Measurements from ENCODE around the gene NPAS1. TPM values are rescaled to one million over a fixed set of nuclear protein-coding genes. Genes with fewer than 3 reads are reported as not detected.

Gene NPAS1
- total RNA-seq (2022) (1.8 and 2.8 TPM in 2 replicates), Bru-seq, nascent RNA (percentile 28 among the genes with signal in this experiment), BruChase-seq, experiment 1, labeled RNA remaining after a 2-hour chase (percentile 25 among the genes with signal in this experiment), BruChase-seq, experiment 2, labeled RNA remaining after a 6-hour chase (percentile 30 among the genes with signal in this experiment)
- long read RNA-seq, partial matches to known transcripts: 0 of 71 reads
- long read RNA-seq, other reads (novel, unspliced or antisense): 70 of 71 reads

- Mint-ChIP-seq H3K36me3 (ENCODE audit: insufficient read depth, unreplicated experiment) (peaks cover 4% of the 10 kb centered on the region), H3K4me3 (ENCODE audit: unreplicated experiment) (peak within 1 kb of the TSS; percentile 70), H3K9me3 (ENCODE audit: unreplicated experiment) (no peaks in the 10 kb centered on the region), H3K4me1 (ENCODE audit: low read depth, unreplicated experiment) (no peaks in the 10 kb centered on the region), H3K27me3 (ENCODE audit: insufficient read depth, unreplicated experiment) (peaks cover 7% of the 10 kb centered on the region), H3K27ac (ENCODE audit: unreplicated experiment) (no peak within 1 kb of the TSS)
- ChIA-PET POLR2A (interaction anchor here (0.6 kb wide), 1 partner anchor 39 kb away, joined by 4 read pairs; no protein-coding TSS in a partner anchor), CTCF (interaction anchor here (0.6 kb wide), 1 partner anchor 194 kb away, joined by 3 read pairs; no protein-coding TSS in a partner anchor)
- BruUV-seq (replicated peaks): no TSS peak
- Histone ChIP-seq H3K36me3 (ENCODE audit: control insufficient read depth, insufficient read depth, low read length) (no peaks in the 10 kb centered on the region), H3K4me1 (peaks cover 8% of the 10 kb centered on the region; the same call in 1 of the 2 replicates), H3K27me3 (replicated peaks; ENCODE audit: control insufficient read depth, insufficient read depth, low read length) (peaks cover 1% of the 10 kb centered on the region), H3K4me3 (ENCODE audit: low read depth, low read length) (peak within 1 kb of the TSS; percentile 41), H3K9me3 (no peaks in the 10 kb centered on the region)
- intact Hi-C loops (cut with micrococcal nuclease; ENCODE audit: unreplicated experiment): loop anchor here (5.0 kb wide), 1 partner anchor 228 kb away; no protein-coding TSS in a partner anchor
- no peak for TF ChIP-seq CTCF (IDR thresholded peaks at IDR 0.05; ENCODE audit: insufficient read depth in 1 of 2, low read depth in 1 of 2, low read length in 1 of 2, severe bottlenecking in 1 of 2, unreplicated experiment in 1 of 2)
- DNase-seq: peak in 1 of 2 experiments; percentile 57
Observed at GRCh38 chr19:47019431-47020041, at the start of gene NPAS1. NPAS1 (plus strand) TSS chr19:47019837; CDS start chr19:47021048, 1,211 bp downstream.

GRCh38 chr19:46970815-46971214 lies 48.8 kb upstream of the NPAS1 start:
- ChIA-PET POLR2A (no interaction called here), CTCF (no interaction called here)

More at GRCh38 chr19:46970815-46971214, 48.8 kb upstream of the NPAS1 start:
- Histone ChIP-seq H3K27me3 (replicated peaks; ENCODE audit: control insufficient read depth, insufficient read depth, low read length) (no peaks in the 10 kb centered on the region), H3K9me3 (no peaks in the 10 kb centered on the region), H3K4me3 (ENCODE audit: low read depth, low read length) (no peak overlapping the region), H3K4me1 (peaks cover 19% of the 10 kb centered on the region), H3K36me3 (ENCODE audit: control insufficient read depth, insufficient read depth, low read length) (peaks cover 3% of the 10 kb centered on the region; the same call in 1 of the 2 replicates)
- no peak overlapping the region for H3K27ac Mint-ChIP-seq (ENCODE audit: unreplicated experiment)
- no peaks in the 10 kb centered on the region for H3K27me3 Mint-ChIP-seq (ENCODE audit: insufficient read depth, unreplicated experiment)
- DNase-seq: no peak
- peaks cover 74% of the 10 kb centered on the region for H3K36me3 Mint-ChIP-seq (ENCODE audit: insufficient read depth, unreplicated experiment)
- peaks cover 12% of the 10 kb centered on the region for H3K4me1 Mint-ChIP-seq (ENCODE audit: low read depth, unreplicated experiment)
- intact Hi-C loops (cut with micrococcal nuclease; ENCODE audit: unreplicated experiment): loop anchor here (10.0 kb wide), 1 partner anchor 106 kb away; the partner anchor contains the start of gene ARHGAP35
- no TSS peak for BruUV-seq (replicated peaks)
- H3K9me3 Mint-ChIP-seq (ENCODE audit: unreplicated experiment): no peaks in the 10 kb centered on the region
- no peak for TF ChIP-seq CTCF (IDR thresholded peaks at IDR 0.05; ENCODE audit: insufficient read depth in 1 of 2, low read depth in 1 of 2, low read length in 1 of 2, severe bottlenecking in 1 of 2, unreplicated experiment in 1 of 2)
- H3K4me3 Mint-ChIP-seq (ENCODE audit: unreplicated experiment): no peak overlapping the region
